ENCODE results near the gene ATP6V1B1.

DNA sequence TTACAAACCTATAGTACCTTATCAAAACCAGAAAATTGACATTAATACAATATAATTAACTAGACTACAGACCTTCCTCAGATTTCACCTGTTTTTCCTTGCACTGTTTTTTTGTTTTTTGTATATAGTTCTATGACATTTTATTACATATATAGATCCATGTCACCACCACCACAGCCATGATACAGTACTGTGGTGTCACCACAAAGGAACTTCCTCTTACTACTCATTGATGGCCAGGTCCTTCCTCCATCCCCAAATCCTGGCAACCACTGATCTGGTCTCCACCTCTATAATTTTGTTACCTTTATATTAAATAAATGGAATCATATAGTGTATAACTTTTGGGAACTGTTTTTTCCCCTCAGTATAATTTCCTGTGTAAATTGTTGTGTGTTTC is 19.4 kb upstream of the ATP6V1B1 start:
- TF ChIP-seq, protein P1, sequence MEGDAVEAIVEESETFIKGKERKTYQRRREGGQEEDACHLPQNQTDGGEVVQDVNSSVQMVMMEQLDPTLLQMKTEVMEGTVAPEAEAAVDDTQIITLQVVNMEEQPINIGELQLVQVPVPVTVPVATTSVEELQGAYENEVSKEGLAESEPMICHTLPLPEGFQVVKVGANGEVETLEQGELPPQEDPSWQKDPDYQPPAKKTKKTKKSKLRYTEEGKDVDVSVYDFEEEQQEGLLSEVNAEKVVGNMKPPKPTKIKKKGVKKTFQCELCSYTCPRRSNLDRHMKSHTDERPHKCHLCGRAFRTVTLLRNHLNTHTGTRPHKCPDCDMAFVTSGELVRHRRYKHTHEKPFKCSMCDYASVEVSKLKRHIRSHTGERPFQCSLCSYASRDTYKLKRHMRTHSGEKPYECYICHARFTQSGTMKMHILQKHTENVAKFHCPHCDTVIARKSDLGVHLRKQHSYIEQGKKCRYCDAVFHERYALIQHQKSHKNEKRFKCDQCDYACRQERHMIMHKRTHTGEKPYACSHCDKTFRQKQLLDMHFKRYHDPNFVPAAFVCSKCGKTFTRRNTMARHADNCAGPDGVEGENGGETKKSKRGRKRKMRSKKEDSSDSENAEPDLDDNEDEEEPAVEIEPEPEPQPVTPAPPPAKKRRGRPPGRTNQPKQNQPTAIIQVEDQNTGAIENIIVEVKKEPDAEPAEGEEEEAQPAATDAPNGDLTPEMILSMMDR (IDR thresholded peaks at IDR 0.05; ENCODE audit: low read depth, low read length, poor library complexity, severe bottlenecking): no peak
- no peak for TF ChIP-seq EZH2phosphoT487 (IDR thresholded peaks at IDR 0.05; ENCODE audit: borderline replicate concordance, low read length)

Measured in DOHH2 (cell line).